HG02938 (cell line): ENCODE results near the gene ACD.
"Not testable (repeated sequence)": the region's sequence is repeated elsewhere in the genome, so short reads cannot be mapped to it uniquely, and the experiment has no call there.

Experiments used
- ATAC-seq: cut with Tn5 transposase; IDR thresholded peaks from one replicate; pipeline ENCODE4 v1.9.1; 2021; ENCODE audit warnings: mild to moderate bottlenecking, moderate library complexity; ENCODE audit not compliant: unreplicated experiment

The ACD gene

GRCh38 chr16:67659675-67660563 lies at the start of gene ACD:
Gene ACD, minus strand, starts transcription at chr16:67660260. Its CDS starts 40 bp downstream, at chr16:67660220.
- peak; percentile 38 for ATAC-seq

DNA sequence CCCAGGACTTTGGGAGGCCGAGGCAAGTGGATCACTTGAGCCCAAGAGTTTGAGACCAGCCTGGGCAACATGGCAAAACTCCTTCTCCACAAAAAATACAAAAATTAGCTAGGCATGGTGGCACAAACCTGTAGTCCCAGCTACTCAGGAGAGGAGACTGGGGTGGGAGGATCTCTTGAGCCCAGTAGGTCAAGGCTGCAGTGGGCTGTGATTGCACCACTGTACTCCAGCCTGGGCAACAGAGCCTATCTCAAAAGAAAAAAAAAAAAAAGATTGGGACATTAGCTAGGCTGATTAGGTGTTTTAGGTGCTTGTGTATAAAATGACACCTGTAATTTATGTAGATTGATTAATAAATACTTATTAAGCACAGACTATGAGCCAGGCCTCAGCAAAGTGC lies 49.0 kb upstream of the ACD start:
- no peak for ATAC-seq

GRCh38 chr16:67708368-67708771 lies 48.3 kb upstream of the ACD start:
- ATAC-seq = no peak

DNA sequence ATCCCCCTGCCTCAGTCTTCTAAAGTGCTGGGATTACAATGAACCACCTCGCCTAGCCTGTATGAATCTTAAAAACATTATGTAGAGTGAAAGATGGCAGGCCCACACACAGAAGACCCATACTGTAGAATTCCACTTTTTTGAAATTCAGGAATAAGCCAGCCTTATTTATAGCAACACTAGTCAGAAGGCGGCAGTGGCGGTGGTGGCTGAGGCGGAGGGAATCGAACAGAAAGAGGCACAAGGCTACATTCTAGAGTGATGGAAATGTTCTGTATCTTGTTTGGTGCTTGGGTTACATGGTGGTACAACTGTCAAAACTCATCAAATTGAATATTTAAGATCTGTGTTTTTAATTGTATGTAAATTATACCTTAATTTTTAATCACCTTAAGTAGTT lies 47.7 kb upstream of the ACD start:
- ATAC-seq = no peak

DNA sequence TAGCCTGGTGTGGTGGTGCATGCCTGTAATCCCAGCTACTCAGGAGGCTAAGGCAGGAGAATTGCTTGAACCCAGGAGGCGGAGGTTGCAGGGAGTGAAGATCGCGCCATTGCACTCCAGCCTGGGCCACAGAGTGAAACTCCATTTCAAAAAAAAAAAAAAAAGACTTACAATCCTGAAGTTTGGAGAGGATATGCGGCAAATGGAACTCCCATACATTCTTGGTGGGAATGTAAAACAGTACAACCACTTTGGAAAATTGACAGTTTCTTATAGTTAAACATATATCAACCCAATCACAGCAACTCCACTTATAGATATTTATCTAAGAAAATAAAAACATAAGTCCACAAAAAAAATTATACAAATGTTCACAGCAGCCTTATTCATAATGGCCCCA lies 47.1 kb upstream of the ACD start:
- no peak for ATAC-seq

GRCh38 chr16:67704110-67704509 lies 44.0 kb upstream of the ACD start:
- ATAC-seq = no peak

GRCh38 chr16:67703626-67704025 lies 43.6 kb upstream of the ACD start:
- ATAC-seq = no peak

DNA sequence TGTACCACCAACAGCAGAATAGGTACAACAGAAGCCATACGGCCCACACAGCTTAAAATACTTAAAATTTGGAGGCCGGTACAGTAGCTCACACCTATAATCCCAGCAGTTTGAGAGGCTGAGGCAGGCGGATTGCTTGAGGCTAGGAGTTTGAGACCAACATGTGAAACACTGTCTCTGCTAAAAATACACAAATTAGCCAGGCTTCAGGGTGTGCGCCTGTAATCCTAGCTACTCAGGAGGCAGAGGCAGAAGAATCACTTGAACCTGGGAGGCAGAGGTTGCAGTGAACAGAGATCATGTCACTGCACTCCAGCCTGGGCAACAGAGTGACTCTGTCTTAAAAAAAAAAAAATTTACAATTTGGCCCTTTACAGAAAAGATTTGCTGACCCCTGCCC lies 42.1 kb upstream of the ACD start:
- ATAC-seq = no peak

- ATAC-seq = no peak
Observed at GRCh38 chr16:67701420-67701819, 41.4 kb upstream of the ACD start.

DNA sequence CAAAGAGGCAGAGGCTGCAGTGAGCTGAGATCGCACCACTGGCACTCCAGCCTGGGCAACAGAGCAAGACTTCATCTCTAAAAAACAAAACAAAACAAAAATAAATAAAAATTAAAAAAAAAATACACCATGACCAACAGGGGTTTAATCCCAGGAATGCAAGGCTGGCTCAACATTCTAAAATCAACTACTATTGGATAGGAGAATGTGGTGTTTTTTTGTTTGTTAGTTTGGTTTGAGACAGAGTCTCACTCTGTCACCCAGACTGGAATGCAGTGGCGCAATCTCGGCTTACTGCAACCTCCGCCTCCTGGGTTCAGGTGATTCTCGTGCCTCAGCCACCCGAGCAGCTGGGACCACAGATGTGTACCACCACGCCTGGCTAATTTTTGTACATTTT lies 39.2 kb upstream of the ACD start:
- no peak for ATAC-seq

- no peak for ATAC-seq
Observed at GRCh38 chr16:67697422-67698185, 37.5 kb upstream of the ACD start.

GRCh38 chr16:67694611-67695010 lies 34.6 kb upstream of the ACD start:
- ATAC-seq = no peak

DNA sequence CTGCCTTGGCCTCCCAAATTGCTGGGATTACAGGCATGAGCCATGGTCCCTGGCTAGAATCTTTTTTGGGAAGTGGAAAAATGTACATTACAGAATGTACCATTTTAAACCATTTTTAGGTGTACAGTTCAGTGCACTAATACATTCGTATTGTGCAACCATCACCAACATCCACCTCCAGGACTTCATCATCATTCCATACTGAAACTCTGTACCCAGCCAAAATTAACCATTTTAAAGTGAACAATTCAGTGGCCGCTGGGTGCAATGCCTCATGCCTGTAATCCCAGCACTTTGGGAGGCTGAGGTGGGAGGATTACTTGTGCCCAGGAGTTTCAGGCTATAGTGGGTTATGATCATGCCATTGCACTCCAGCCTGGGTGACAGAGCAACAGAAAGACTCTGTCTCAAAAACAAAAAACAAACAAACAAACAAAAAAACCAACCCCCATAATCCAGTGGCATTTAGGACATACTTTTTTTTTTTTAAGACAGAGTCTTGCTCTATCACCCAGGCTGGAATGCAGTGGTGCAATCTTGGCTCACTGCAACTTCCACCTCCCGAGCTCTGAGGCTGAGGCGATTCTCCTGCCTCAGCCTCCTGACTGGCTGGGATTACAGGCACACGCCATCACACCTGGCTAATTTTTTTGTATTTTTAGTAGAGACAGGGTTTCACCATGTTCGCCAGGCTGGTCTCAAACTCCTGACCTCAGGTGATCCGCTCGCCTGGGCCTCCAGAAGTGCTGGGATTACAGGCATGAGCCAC lies 33.6 kb upstream of the ACD start:
- ATAC-seq = not testable (repeated sequence)

DNA sequence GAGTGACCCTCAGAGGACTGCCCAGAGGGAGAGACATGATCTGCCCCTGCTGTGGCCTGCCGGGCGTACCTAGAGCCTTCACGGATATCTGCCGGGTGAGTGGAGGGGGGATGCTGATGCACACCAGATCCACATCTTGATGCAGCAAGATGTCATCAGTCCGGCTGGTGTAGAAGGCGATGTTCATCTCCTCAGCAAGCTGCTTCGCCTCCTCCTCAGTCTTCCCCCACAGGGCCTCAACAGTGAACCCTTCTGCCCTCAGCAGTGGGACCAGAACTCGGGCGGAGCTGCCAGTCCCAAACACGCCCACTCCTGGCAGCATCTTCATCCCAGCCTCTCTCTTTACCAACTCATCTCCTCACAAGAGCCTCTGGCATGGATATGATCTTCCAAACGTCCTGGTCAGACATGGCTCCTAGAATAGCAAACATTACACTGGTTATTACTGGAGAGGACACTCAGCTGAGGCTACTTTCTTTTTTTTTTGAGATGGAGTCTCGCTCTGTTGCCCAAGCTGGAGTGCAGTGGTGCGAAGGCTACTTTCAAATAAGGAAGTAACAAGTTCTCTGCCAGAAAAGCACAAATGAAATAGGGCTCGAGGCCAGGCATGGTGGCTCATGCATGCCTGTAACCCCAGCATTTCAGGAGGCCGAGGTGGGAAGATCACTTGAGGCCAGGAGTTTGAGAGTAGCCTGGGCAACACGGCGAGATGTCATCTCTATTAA lies 25.5 kb upstream of the ACD start:
- no peak for ATAC-seq

- ATAC-seq = no peak
Observed at GRCh38 chr16:67683767-67684166, 23.7 kb upstream of the ACD start.

DNA sequence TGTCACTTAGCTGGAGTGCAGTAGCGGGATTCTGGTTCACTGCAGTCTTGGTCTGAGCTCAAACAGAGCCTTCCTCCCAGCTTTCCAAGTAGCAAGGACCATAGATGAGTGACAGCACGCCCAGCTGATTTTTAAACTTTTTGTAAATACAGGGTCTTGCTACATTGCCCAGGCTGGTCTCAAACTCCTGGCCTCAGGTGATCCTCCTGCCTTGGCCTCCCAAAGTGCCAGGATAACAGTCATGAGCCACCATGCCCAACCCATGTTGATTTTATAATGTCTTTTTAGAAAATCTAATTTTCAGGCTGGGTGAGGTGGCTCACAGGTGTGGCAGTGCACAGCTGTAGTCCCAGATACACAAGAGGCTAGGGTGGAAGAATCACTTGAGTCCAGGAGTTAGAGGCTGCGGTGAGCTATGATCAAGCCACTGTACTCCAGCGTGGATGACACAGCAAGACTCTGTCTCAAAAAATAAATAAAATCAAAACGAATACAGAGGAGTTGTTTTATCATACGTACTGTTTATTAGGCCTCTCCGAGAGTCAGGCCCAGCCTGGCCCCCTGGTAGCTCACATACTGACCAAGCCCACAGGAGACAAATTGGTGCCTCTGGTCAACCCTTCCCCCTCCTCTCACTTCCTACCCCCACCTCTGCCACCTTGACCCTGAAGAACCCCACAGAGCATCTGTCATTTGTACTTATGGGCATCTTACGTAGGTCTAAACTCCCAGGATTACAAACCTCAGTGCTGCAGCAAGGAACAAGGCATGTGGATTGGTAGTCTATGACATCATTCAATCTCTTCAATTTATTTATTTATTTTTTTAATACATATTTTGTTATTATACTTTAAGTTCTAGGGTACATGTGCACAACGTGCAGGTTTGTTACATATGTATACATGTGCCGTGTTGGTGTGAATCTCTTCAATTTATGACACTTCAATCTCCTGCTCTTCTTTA lies 20.2 kb upstream of the ACD start:
- ATAC-seq = no peak

- ATAC-seq = no peak
Observed at GRCh38 chr16:67678354-67679023, 18.4 kb upstream of the ACD start.

DNA sequence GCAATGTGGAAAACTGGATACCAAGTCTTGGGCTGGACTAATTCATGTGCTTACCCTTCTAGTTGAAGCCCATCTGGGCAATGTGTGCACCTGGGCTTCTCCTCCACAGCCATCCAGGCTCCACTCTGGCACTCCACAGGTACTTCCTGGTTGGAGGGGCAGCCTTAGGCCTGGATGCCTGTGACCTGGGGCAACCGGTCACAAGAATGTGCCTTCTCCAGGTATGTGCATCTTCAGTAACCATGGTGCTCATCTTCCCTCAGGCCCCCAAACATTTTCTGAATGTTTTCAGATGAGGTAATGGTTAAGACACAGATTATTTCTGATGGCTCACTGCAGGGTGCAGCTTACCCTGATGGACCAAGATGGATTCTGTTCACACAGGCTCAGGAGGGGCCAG lies 17.7 kb upstream of the ACD start:
- no peak for ATAC-seq

- no peak for ATAC-seq
Observed at GRCh38 chr16:67676939-67677338, 16.9 kb upstream of the ACD start.
